NB4 (cell line): ENCODE results near the gene HRH1.

Experiments
- POLR2A ChIP-seq: IDR thresholded peaks from 2 replicates; pipeline ENCODE4 v1.6.1; 2011; ENCODE audit warnings: mild to moderate bottlenecking; ENCODE audit not compliant: insufficient read length; ENCODE audit errors: extremely low read depth
- TF ChIP-seq, protein P1 (sequence below): IDR thresholded peaks from one replicate; pipeline ENCODE4 v1.5.1; 2012; ENCODE audit warnings: low read depth, low read length

DNA sequence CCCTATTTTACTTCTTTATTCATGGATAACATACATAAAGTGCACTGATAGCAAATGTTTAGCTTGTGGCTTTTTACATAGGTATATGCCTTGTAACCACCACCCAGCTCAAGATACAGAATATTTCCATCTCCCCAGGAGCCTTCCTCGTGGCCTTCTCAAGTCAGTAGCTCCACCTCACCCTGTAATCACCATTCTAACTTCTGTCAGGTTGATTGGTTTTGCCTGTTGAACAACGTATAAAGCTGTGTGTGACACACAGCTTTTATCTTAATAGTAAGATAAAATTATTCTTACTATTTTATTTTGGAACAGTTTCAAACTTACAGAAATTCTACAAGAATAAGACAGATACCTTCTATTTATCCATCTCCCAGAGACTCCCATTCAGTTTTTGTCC is 131.2 kb downstream of the HRH1 start:
- TF ChIP-seq POLR2A = no peak
- TF ChIP-seq, protein P1, sequence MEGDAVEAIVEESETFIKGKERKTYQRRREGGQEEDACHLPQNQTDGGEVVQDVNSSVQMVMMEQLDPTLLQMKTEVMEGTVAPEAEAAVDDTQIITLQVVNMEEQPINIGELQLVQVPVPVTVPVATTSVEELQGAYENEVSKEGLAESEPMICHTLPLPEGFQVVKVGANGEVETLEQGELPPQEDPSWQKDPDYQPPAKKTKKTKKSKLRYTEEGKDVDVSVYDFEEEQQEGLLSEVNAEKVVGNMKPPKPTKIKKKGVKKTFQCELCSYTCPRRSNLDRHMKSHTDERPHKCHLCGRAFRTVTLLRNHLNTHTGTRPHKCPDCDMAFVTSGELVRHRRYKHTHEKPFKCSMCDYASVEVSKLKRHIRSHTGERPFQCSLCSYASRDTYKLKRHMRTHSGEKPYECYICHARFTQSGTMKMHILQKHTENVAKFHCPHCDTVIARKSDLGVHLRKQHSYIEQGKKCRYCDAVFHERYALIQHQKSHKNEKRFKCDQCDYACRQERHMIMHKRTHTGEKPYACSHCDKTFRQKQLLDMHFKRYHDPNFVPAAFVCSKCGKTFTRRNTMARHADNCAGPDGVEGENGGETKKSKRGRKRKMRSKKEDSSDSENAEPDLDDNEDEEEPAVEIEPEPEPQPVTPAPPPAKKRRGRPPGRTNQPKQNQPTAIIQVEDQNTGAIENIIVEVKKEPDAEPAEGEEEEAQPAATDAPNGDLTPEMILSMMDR = no peak
